Ishikawa (cell line): ENCODE results near the gene NTN5.

ENCODE experiments used
- CEBPB ChIP-seq: IDR thresholded peaks from 2 replicates; pipeline ENCODE4 v1.6.1; 2012
- CREB1 ChIP-seq: IDR thresholded peaks from 2 replicates; pipeline ENCODE4 v1.6.1; 2012; ENCODE audit warnings: low read depth
- EGR1 ChIP-seq: IDR thresholded peaks from 2 replicates; pipeline ENCODE4 v1.6.1; 2012
- EP300 ChIP-seq: IDR thresholded peaks from 2 replicates; pipeline ENCODE4 v1.6.1; 2012; ENCODE audit warnings: borderline replicate concordance
- FOXM1 ChIP-seq: IDR thresholded peaks from 2 replicates; pipeline ENCODE4 v1.6.1; 2012; ENCODE audit warnings: low read depth, borderline replicate concordance
- NFIC ChIP-seq: IDR thresholded peaks from 2 replicates; pipeline ENCODE4 v1.6.1; 2012
- RAD21 ChIP-seq: IDR thresholded peaks from 2 replicates; pipeline ENCODE4 v1.6.1; 2012; ENCODE audit warnings: low read depth
- TAF1 ChIP-seq: IDR thresholded peaks from 2 replicates; pipeline ENCODE4 v1.6.1; 2012; ENCODE audit warnings: low read depth, mild to moderate bottlenecking
- TCF12 ChIP-seq: IDR thresholded peaks from 2 replicates; pipeline ENCODE4 v1.6.1; 2012; ENCODE audit warnings: low read depth
- TEAD4 ChIP-seq: IDR thresholded peaks from 2 replicates; pipeline ENCODE4 v1.6.1; 2012
- USF1 ChIP-seq: IDR thresholded peaks from 2 replicates; pipeline ENCODE4 v1.6.1; 2012
- YY1 ChIP-seq: IDR thresholded peaks from 2 replicates; pipeline ENCODE4 v1.6.1; 2012; ENCODE audit warnings: low read depth
- ZBTB7A ChIP-seq: IDR thresholded peaks from 2 replicates; pipeline ENCODE4 v1.6.1; 2012; ENCODE audit warnings: low read depth
- TF ChIP-seq, protein P1 (sequence below): IDR thresholded peaks from 2 replicates; pipeline ENCODE4 v1.6.1; 2012
- TF ChIP-seq, protein P2 (sequence below): IDR thresholded peaks from 2 replicates; pipeline ENCODE4 v1.6.1; 2012; ENCODE audit warnings: low read depth, mild to moderate bottlenecking

The NTN5 gene

GRCh38 chr19:48634424-48635262, 38.2 kb downstream of the NTN5 start:
- TF ChIP-seq, protein P1, sequence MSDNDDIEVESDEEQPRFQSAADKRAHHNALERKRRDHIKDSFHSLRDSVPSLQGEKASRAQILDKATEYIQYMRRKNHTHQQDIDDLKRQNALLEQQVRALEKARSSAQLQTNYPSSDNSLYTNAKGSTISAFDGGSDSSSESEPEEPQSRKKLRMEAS = peak; percentile 97
- TF ChIP-seq EGR1 (peak; percentile 15; the same call in 1 of the 2 replicates), TCF12 (peak; percentile 68), USF1 (peak; percentile 97), YY1 (no peak; the same call in 1 of the 2 replicates), CREB1 (no peak), EP300 (peak; percentile 38; the same call in 1 of the 2 replicates), ZBTB7A (no peak), RAD21 (no peak), TAF1 (0 out of 2 replicates have a peak, but pooled peaks have one; percentile 21), CEBPB (no peak), FOXM1 (no peak), NFIC (no peak), TEAD4 (peak; percentile 90)
- TF ChIP-seq, protein P2, sequence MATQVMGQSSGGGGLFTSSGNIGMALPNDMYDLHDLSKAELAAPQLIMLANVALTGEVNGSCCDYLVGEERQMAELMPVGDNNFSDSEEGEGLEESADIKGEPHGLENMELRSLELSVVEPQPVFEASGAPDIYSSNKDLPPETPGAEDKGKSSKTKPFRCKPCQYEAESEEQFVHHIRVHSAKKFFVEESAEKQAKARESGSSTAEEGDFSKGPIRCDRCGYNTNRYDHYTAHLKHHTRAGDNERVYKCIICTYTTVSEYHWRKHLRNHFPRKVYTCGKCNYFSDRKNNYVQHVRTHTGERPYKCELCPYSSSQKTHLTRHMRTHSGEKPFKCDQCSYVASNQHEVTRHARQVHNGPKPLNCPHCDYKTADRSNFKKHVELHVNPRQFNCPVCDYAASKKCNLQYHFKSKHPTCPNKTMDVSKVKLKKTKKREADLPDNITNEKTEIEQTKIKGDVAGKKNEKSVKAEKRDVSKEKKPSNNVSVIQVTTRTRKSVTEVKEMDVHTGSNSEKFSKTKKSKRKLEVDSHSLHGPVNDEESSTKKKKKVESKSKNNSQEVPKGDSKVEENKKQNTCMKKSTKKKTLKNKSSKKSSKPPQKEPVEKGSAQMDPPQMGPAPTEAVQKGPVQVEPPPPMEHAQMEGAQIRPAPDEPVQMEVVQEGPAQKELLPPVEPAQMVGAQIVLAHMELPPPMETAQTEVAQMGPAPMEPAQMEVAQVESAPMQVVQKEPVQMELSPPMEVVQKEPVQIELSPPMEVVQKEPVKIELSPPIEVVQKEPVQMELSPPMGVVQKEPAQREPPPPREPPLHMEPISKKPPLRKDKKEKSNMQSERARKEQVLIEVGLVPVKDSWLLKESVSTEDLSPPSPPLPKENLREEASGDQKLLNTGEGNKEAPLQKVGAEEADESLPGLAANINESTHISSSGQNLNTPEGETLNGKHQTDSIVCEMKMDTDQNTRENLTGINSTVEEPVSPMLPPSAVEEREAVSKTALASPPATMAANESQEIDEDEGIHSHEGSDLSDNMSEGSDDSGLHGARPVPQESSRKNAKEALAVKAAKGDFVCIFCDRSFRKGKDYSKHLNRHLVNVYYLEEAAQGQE = no peak

- TF ChIP-seq ZBTB7A (no peak), FOXM1 (no peak)
Measured at GRCh38 chr19:48634036-48634342, 38.8 kb downstream of the NTN5 start.

DNA sequence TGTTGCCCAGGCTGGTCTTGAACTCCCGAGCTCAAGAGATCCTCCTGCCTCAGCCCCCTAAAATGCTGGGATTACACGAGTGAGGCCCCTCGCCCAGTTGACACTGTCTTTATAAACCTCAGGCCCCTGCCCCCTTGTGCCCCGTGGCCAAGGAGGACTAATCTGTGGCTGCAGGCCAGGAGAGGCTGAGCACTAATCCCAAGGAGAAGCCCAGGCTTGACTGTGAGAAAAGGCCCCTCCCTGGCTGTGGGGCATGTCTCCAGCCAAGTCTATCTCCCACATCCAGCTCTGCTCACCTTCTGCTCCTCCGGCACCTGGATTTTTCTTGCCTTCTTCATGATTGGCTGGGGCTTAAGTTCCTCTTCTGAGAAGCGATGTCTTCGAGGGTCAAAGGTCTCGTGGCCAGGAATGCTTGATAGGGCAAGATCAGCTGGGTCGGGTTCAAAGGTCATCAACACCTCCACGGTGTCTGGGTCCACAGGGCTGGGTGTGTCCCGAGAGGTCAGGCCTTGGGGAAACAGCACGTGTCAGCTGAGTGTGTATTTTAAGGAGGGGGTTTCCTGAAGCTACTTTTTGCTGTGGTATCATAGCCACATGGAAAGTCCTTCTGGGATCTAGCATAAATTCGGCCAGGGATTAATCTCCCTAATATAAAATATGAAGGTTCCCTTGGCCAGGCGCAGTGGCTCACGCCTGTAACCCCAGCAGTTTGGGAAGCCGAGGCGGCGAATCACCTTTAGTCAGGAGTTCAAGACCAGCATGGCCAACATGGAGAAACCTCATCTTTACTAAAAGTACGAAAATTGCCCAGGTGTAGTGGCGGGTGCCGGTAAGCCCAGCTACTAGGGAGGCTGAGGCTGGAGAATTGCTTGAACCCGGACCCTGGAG, 39.4 kb downstream of the NTN5 start:
- no peak for TF ChIP-seq YY1

DNA sequence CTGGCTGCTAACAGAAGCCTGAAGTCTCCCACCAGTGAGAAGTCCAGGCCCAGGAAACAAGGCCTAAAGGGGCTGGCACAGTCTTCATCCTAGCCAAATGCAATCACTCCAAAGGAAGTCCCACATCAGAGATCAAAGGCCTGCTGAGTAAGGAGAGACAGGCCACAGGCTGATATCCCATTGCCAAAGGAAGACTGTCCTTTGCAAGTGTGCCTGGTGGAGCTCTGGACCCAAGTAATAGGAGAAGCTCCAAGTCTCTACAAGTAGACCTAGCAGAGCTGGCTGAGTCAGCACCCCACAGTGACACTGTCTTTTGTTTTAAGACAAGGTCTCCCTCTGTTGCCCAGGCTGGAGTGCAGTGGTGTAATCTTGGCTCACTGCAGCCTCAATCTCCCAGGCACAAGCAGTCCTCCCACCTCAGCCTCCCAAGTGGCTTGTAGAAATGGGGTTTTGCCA, 40.1 kb downstream of the NTN5 start:
- TF ChIP-seq CEBPB (no peak), YY1 (no peak), TEAD4 (no peak), FOXM1 (no peak), RAD21 (no peak)

DNA sequence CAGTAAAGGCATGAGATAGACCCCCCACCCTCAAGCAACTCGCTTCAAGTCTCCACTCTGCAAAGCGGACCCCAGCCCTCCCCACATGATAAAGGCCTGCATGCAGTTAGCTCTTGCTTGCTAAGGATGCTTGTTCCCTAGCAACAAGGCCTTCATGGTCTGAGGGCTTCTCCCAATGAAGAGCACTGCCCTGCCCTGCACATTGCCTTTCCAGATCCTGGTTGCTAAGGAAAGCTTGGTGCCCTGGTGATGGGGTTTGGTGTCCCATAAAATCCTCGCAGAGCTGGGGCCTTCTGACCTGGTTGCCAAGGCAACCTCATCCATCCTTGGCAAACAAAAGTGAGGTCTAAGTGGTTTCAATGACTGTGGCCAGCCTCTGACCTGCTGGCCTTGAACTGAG, 41.6 kb downstream of the NTN5 start:
- TF ChIP-seq USF1 (no peak), TAF1 (no peak), EP300 (no peak), CEBPB (no peak), CREB1 (no peak), TEAD4 (no peak), FOXM1 (no peak), YY1 (no peak), EGR1 (no peak), ZBTB7A (no peak), NFIC (no peak), TCF12 (no peak), RAD21 (no peak)
- TF ChIP-seq, protein P2 = no peak
- TF ChIP-seq, protein P1 = no peak
